ENCODE data around the gene PHACTR2.

Gene PHACTR2

DNA sequence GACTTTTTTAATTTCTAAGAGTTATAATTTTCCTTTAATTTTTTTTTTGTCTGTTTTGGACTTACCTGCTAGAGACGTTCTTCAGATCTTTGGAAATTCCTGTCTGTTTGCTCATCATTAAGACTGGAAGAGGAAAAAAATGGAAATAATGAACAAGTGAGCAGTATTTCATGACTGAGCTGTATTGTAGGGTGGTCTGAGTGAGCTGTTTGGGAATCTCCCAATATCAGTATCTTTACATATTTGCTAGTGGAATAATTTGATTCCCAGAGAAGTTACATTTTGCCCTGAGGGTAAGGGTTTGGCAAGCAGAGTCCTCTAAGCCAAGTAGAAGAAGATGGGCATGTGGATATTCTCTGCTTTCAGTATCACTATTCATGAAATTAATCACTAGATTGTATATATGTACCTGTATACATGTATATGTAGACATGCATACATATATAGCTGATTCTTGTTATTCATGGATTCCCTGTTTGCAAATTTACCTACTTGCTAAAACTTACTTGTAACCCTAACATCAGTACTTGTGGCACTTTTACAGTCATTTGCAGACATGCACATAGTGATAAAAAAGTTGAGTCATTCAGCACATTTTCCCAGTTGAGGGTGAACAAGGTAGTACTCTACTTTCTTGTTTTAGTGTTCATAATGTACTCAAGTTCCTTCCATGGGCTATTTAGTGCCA is 200.0 kb downstream of the PHACTR2 start:
- H3K4me3 ChIP-seq (ENCODE audit: low read depth, low read length), result no peak overlapping the region
- TF ChIP-seq, protein P1, sequence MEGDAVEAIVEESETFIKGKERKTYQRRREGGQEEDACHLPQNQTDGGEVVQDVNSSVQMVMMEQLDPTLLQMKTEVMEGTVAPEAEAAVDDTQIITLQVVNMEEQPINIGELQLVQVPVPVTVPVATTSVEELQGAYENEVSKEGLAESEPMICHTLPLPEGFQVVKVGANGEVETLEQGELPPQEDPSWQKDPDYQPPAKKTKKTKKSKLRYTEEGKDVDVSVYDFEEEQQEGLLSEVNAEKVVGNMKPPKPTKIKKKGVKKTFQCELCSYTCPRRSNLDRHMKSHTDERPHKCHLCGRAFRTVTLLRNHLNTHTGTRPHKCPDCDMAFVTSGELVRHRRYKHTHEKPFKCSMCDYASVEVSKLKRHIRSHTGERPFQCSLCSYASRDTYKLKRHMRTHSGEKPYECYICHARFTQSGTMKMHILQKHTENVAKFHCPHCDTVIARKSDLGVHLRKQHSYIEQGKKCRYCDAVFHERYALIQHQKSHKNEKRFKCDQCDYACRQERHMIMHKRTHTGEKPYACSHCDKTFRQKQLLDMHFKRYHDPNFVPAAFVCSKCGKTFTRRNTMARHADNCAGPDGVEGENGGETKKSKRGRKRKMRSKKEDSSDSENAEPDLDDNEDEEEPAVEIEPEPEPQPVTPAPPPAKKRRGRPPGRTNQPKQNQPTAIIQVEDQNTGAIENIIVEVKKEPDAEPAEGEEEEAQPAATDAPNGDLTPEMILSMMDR (IDR thresholded peaks at IDR 0.05; ENCODE audit: low read depth, low read length), result no peak

DNA sequence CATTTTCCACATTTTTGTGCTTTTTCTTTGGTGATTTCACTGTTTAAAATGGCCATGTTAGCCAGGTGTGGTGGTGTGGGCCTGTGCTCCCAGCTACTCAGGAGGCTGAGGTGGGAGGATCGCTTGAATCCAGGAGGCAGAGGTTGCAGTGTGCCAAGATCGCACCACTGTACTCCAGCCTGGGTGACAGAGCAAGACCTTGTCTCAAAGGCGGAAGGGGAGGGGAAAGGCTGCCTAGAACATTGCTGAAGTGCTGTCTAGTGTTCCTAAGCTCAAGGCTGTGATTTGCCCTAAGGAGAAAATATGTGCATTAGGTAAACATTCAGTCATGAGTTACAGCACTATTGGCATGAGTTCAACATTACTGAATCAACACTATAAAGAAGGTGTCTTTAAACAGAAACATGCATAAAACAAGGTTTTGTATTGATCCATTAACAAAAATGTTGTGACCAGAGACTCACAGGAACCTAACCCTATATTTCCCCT is 200.6 kb downstream of the PHACTR2 start:
- TF ChIP-seq, protein P1 (IDR thresholded peaks at IDR 0.05; ENCODE audit: low read depth, low read length), result no peak
- no peak overlapping the region for H3K4me3 ChIP-seq (ENCODE audit: low read depth, low read length)

DNA sequence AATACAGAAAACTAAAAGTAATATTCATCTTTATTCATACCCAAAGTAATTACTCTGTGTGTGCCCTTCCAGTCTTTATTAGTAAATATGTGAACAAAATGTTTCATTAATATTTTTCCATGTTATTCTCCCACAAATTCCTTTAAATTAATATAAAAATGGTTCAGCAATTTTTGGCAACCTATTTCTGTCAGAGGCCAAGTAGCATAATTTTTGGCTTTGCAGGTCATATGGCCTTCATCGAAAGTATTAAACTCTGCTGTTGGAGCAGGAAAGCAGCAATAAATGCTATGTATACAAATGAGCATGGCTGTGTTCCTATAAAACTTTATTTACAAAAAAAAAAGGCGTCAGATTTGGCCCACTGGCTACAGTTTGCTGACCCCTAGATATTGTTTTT is 202.6 kb downstream of the PHACTR2 start:
- TF ChIP-seq, protein P1 (IDR thresholded peaks at IDR 0.05; ENCODE audit: low read depth, low read length), result no peak
- no peak overlapping the region for H3K4me3 ChIP-seq (ENCODE audit: low read depth, low read length)

Data from WI38 (cell line).